Thoracic aorta (tissue), 2 donors: Measurements from ENCODE around the gene TAC4. TPM values are rescaled to one million over a fixed set of nuclear protein-coding genes. Genes with fewer than 3 reads are reported as not detected.

ENCODE experiments used
- ATAC-seq: fragments of 150-250 bp; one replicate; pipeline ENCODE4 v1.8.0; 2017; ENCODE audit warnings: low read depth; ENCODE audit not compliant: insufficient number of reproducible peaks, low FRiP score
- DNase-seq: peaks from one replicate; pipeline ENCODE4 v3.0.0-alpha.2; 2020; ENCODE audit warnings: low spot score
- H3K27ac ChIP-seq, 2 donors: fragments of 200-600 bp; sonication (generic); 1 replicate in 1 of 2; 2 replicates in 1 of 2; pipeline ENCODE4 v1.5.1; 2016; ENCODE audit warnings: mild to moderate bottlenecking in 2 of 2, moderate library complexity in 2 of 2
- H3K27me3 ChIP-seq: fragments of 200-600 bp; sonication (generic); replicated peaks from 2 replicates; pipeline ENCODE4 v1.6.0; 2016; ENCODE audit warnings: mild to moderate bottlenecking; ENCODE audit not compliant: insufficient read depth
- H3K36me3 ChIP-seq: fragments of 200-600 bp; sonication (generic); one replicate; pipeline ENCODE4 v1.5.1; 2016
- H3K4me1 ChIP-seq, 2 donors: fragments of 200-600 bp; sonication (generic); 1 replicate in 1 of 2; 2 replicates in 1 of 2; pipeline versions ENCODE4 v1.5.1 to v1.6.0; 2016; ENCODE audit warnings: low read depth in 2 of 2, mild to moderate bottlenecking in 1 of 2; ENCODE audit not compliant: control insufficient read depth in 1 of 2
- H3K4me3 ChIP-seq: fragments of 200-600 bp; sonication (generic); 2 replicates; pipeline ENCODE4 v1.5.1; 2016; ENCODE audit warnings: mild to moderate bottlenecking
- H3K9me3 ChIP-seq: fragments of 200-600 bp; sonication (generic); 2 replicates; pipeline ENCODE4 v1.5.1; 2016
- CTCF ChIP-seq: fragments of 200-600 bp; sonication (generic); IDR thresholded peaks from one replicate; pipeline ENCODE4 v1.5.1; 2019; ENCODE audit warnings: antibody characterized with exemption
- total RNA-seq, 2 donors: library from RNA; depleted of rRNA; stranded (reverse); fragments of >200 nt; gene quantifications; one replicate each; pipeline versions ENCODE4 v1.1.0 to v1.2.3, GENCODE V29; 2016

TAC4 gene
- total RNA-seq, 2 donors from 2014 or later = not detected

- no peaks in the 10 kb centered on the region for H3K36me3 ChIP-seq
- H3K4me1 ChIP-seq = no peaks in the 10 kb centered on the region
- H3K27ac ChIP-seq = no peak overlapping the region
- TF ChIP-seq CTCF = no peak
- H3K9me3 ChIP-seq = no peaks in the 10 kb centered on the region
- peaks cover 5% of the 10 kb centered on the region for H3K27me3 ChIP-seq
- H3K4me3 ChIP-seq = no peak overlapping the region
- DNase-seq = no peak
- no peak for ATAC-seq
Measured at GRCh38 chr17:49891694-49892389, 44.0 kb upstream of the TAC4 start.

GRCh38 chr17:49891271-49891670, 43.4 kb upstream of the TAC4 start:
- H3K4me3 ChIP-seq = no peak overlapping the region
- no peak overlapping the region for H3K27ac ChIP-seq
- DNase-seq = no peak
- H3K9me3 ChIP-seq = no peaks in the 10 kb centered on the region
- H3K27me3 ChIP-seq = peaks cover 5% of the 10 kb centered on the region
- no peak for ATAC-seq
- H3K4me1 ChIP-seq = no peaks in the 10 kb centered on the region
- TF ChIP-seq CTCF = no peak
- no peaks in the 10 kb centered on the region for H3K36me3 ChIP-seq

GRCh38 chr17:49890852-49891251, 43.0 kb upstream of the TAC4 start:
- no peaks in the 10 kb centered on the region for H3K9me3 ChIP-seq

GRCh38 chr17:49890077-49890821, 42.4 kb upstream of the TAC4 start:
- no peaks in the 10 kb centered on the region for H3K9me3 ChIP-seq
- DNase-seq (no peak), ATAC-seq (no peak)
- no peak overlapping the region for H3K27ac ChIP-seq
- no peaks in the 10 kb centered on the region for H3K36me3 ChIP-seq
- no peak overlapping the region for H3K4me3 ChIP-seq
- peaks cover 5% of the 10 kb centered on the region for H3K27me3 ChIP-seq
- no peaks in the 10 kb centered on the region for H3K4me1 ChIP-seq
- TF ChIP-seq CTCF = no peak

More at GRCh38 chr17:49890852-49891251, 43.0 kb upstream of the TAC4 start:
- H3K4me3 ChIP-seq = no peak overlapping the region
- H3K36me3 ChIP-seq = no peaks in the 10 kb centered on the region
- H3K27me3 ChIP-seq = peaks cover 5% of the 10 kb centered on the region
- DNase-seq (no peak), ATAC-seq (no peak)
- H3K27ac ChIP-seq = no peak overlapping the region
- H3K4me1 ChIP-seq = no peaks in the 10 kb centered on the region
- no peak for TF ChIP-seq CTCF

- Histone ChIP-seq H3K4me1 (no peaks in the 10 kb centered on the region), H3K9me3 (no peaks in the 10 kb centered on the region), H3K4me3 (no peak overlapping the region), H3K27ac (no peak overlapping the region), H3K27me3 (peaks cover 5% of the 10 kb centered on the region), H3K36me3 (no peaks in the 10 kb centered on the region)
- DNase-seq (no peak), ATAC-seq (no peak)
- no peak for TF ChIP-seq CTCF
Measured at GRCh38 chr17:49889500-49889899, 41.6 kb upstream of the TAC4 start.
